Measurements from ENCODE around the gene PSG7. TPM values are rescaled to one million over a fixed set of nuclear protein-coding genes. Genes with fewer than 3 reads are reported as not detected.
"Not testable (repeated sequence)": the region's sequence is repeated elsewhere in the genome, so short reads cannot be mapped to it uniquely, and the experiment has no call there.

Gene PSG7
- total RNA-seq, result not detected in 2 replicates
- total RNA-seq (2013), result not detected
- polyA plus RNA-seq, result not detected in 2 replicates
- polyA minus RNA-seq, result not detected in 2 replicates

DNA sequence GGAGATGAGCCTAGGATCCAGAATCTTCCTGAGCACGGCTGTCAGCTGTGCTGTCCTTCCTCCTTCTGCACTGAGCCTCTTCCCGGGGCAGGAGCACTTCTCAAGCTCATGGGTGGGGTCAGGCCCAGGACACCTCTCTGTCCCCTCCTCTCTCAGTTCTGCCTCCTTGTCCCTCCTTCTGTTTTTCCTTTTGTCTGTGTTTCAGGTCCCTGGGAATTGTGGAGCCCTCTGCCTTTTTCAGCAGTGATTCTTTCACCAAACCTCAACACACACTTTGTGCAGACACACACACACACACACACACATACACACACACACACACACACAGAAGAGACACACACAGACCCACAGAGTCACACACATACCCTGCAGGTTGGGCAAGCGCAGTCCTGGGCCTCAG, at the start of gene PSG7:
PSG7 (minus strand) TSS at position 101 of the 400 bp plus-strand sequence. CDS start 131 bp downstream, outside the sequence.
- H3K4me1 Mint-ChIP-seq; H2AFZ ChIP-seq (ENCODE audit: insufficient read depth, low read depth, low read length, poor library complexity, severe bottlenecking); H3K4me2 ChIP-seq (replicated peaks; ENCODE audit: low read depth, low read length, poor library complexity, severe bottlenecking); H3K27me3 ChIP-seq (replicated peaks in 1 of 4; ENCODE audit: control extremely low read depth in 1 of 4, control insufficient read depth in 3 of 4, insufficient read depth in 4 of 4, low read length in 3 of 4); H3K27me3 Mint-ChIP-seq; H3K36me3 ChIP-seq (replicated peaks in 1 of 2; ENCODE audit: control extremely low read depth in 1 of 2, control insufficient read depth in 1 of 2, extremely low read depth in 1 of 2, insufficient read depth in 2 of 2, low read length in 1 of 2); H3K27ac Mint-ChIP-seq; DNase-seq; H3K9me3 Mint-ChIP-seq (ENCODE audit: insufficient read depth); POLR2A ChIA-PET; H4K20me1 ChIP-seq (ENCODE audit: control insufficient read depth, insufficient read depth, low read length, poor library complexity, severe bottlenecking); H3K4me3 Mint-ChIP-seq; H3K79me2 ChIP-seq (ENCODE audit: control insufficient read depth, insufficient read depth, low read length); H3K4me3 ChIP-seq (ENCODE audit: control extremely low read depth in 1 of 5, extremely low read depth in 1 of 5, insufficient read depth in 1 of 5, low read depth in 2 of 5, low read length in 4 of 5); H3K27ac ChIP-seq (ENCODE audit: low read length in 2 of 2); H3K9me3 ChIP-seq (ENCODE audit: control extremely low read depth in 1 of 3, control insufficient read depth in 2 of 3, insufficient read depth in 1 of 3, low read length in 2 of 3); CTCF ChIA-PET; H3K4me1 ChIP-seq (ENCODE audit: control insufficient read depth in 2 of 2, insufficient read depth in 2 of 2, low read length in 2 of 2); intact Hi-C loops (cut with micrococcal nuclease); H3K9ac ChIP-seq (ENCODE audit: low read length); ATAC-seq (ENCODE audit: low read depth): not testable (repeated sequence)
- 71% methylated on average over 2 of the region's 3 CpGs for WGBS (ENCODE audit: insufficient coverage)

DNA sequence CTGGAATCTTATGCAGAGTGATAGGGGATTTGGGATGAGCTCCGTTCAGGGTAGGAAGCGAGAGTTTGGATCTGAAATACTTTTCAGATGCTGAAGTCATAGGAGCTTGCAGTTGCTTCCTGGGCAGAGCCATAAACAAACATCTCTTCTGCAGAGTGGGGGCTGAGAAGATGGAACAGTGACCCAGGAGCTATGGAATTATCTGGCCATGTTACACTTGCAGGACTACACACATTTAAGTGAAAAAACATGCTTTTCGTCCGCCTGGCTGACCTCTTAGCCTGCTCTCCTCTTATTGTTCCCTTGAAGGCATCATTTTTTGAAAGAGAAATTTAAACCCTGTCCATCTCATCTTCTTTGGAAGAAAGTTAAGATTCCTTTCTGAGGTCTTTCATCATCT, 48.6 kb upstream of the PSG7 start:
- Mint-ChIP-seq H3K4me3 (no peak overlapping the region), H3K27ac (no peak overlapping the region), H3K9me3 (ENCODE audit: insufficient read depth) (peaks cover under 1% of the 10 kb centered on the region), H3K4me1 (no peaks in the 10 kb centered on the region), H3K27me3 (peaks cover 13% of the 10 kb centered on the region)
- Histone ChIP-seq H4K20me1 (ENCODE audit: control insufficient read depth, insufficient read depth, low read length, poor library complexity, severe bottlenecking) (no peaks in the 10 kb centered on the region), H3K4me2 (replicated peaks; ENCODE audit: low read depth, low read length, poor library complexity, severe bottlenecking) (no peak overlapping the region), H3K36me3 (replicated peaks in 1 of 2; ENCODE audit: control extremely low read depth in 1 of 2, control insufficient read depth in 1 of 2, extremely low read depth in 1 of 2, insufficient read depth in 2 of 2, low read length in 1 of 2) (no peaks in the 10 kb centered on the region), H3K4me3 (ENCODE audit: control extremely low read depth in 1 of 5, extremely low read depth in 1 of 5, insufficient read depth in 1 of 5, low read depth in 2 of 5, low read length in 4 of 5) (no peak overlapping the region), H3K4me1 (ENCODE audit: control insufficient read depth in 2 of 2, insufficient read depth in 2 of 2, low read length in 2 of 2) (no peaks in the 10 kb centered on the region), H3K9ac (ENCODE audit: low read length) (no peak overlapping the region), H3K27ac (ENCODE audit: low read length in 2 of 2) (no peak overlapping the region), H3K27me3 (replicated peaks in 1 of 4; ENCODE audit: control extremely low read depth in 1 of 4, control insufficient read depth in 3 of 4, insufficient read depth in 4 of 4, low read length in 3 of 4) (no peaks in the 10 kb centered on the region), H3K79me2 (ENCODE audit: control insufficient read depth, insufficient read depth, low read length) (no peaks in the 10 kb centered on the region), H3K9me3 (ENCODE audit: control extremely low read depth in 1 of 3, control insufficient read depth in 2 of 3, insufficient read depth in 1 of 3, low read length in 2 of 3) (no peaks in the 10 kb centered on the region), H2AFZ (ENCODE audit: insufficient read depth, low read depth, low read length, poor library complexity, severe bottlenecking) (no peak overlapping the region)
- TF ChIP-seq, protein P1, sequence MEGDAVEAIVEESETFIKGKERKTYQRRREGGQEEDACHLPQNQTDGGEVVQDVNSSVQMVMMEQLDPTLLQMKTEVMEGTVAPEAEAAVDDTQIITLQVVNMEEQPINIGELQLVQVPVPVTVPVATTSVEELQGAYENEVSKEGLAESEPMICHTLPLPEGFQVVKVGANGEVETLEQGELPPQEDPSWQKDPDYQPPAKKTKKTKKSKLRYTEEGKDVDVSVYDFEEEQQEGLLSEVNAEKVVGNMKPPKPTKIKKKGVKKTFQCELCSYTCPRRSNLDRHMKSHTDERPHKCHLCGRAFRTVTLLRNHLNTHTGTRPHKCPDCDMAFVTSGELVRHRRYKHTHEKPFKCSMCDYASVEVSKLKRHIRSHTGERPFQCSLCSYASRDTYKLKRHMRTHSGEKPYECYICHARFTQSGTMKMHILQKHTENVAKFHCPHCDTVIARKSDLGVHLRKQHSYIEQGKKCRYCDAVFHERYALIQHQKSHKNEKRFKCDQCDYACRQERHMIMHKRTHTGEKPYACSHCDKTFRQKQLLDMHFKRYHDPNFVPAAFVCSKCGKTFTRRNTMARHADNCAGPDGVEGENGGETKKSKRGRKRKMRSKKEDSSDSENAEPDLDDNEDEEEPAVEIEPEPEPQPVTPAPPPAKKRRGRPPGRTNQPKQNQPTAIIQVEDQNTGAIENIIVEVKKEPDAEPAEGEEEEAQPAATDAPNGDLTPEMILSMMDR (IDR thresholded peaks at IDR 0.05), result no peak
- no peak for TF ChIP-seq EZH2 (IDR thresholded peaks at IDR 0.05; ENCODE audit: borderline replicate concordance, insufficient read depth, low read depth, low read length, poor library complexity, severe bottlenecking)
- intact Hi-C loops (cut with micrococcal nuclease), result loop anchor here (10.0 kb wide), 1 partner anchor 171 kb away; no protein-coding TSS in a partner anchor
- ATAC-seq (ENCODE audit: low read depth), result no peak
- DNase-seq, result no peak
- ChIA-PET POLR2A (no interaction called here), CTCF (no interaction called here)
- WGBS (ENCODE audit: insufficient coverage), result 79% methylated on average over 4 of the region's 4 CpGs

DNA sequence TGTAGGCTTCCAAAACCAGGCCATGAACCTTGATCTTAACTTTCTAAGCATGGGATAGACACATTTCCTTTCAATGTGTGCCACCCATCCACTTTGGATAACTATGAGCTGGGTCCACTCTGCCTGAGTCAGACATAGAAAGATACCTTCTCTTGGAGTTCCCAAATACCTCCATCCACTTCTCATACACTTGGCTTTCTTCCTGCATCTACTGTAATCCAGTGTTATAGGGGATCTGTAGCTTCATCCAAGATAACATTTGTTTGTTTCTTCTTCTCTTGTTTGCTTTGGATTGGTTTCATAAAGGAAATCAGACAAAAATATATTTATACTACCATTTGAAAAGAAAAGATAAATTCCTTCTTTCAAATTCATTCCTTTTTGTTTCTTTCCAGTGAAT, 45.1 kb upstream of the PSG7 start:
- intact Hi-C loops (cut with micrococcal nuclease), result loop anchor here (10.0 kb wide), 1 partner anchor 167 kb away; no protein-coding TSS in a partner anchor
- H3K27me3 Mint-ChIP-seq, result peaks cover 13% of the 10 kb centered on the region
- H3K9me3 Mint-ChIP-seq (ENCODE audit: insufficient read depth); H3K27ac Mint-ChIP-seq; H3K36me3 ChIP-seq (replicated peaks in 1 of 2; ENCODE audit: control extremely low read depth in 1 of 2, control insufficient read depth in 1 of 2, extremely low read depth in 1 of 2, insufficient read depth in 2 of 2, low read length in 1 of 2); H3K4me3 ChIP-seq (ENCODE audit: control extremely low read depth in 1 of 5, extremely low read depth in 1 of 5, insufficient read depth in 1 of 5, low read depth in 2 of 5, low read length in 4 of 5); H4K20me1 ChIP-seq (ENCODE audit: control insufficient read depth, insufficient read depth, low read length, poor library complexity, severe bottlenecking); CTCF ChIA-PET; H3K4me1 ChIP-seq (ENCODE audit: control insufficient read depth in 2 of 2, insufficient read depth in 2 of 2, low read length in 2 of 2); POLR2A ChIA-PET; DNase-seq; H3K4me1 Mint-ChIP-seq; H3K4me2 ChIP-seq (replicated peaks; ENCODE audit: low read depth, low read length, poor library complexity, severe bottlenecking); H3K79me2 ChIP-seq (ENCODE audit: control insufficient read depth, insufficient read depth, low read length); H2AFZ ChIP-seq (ENCODE audit: insufficient read depth, low read depth, low read length, poor library complexity, severe bottlenecking); H3K9me3 ChIP-seq (ENCODE audit: control extremely low read depth in 1 of 3, control insufficient read depth in 2 of 3, insufficient read depth in 1 of 3, low read length in 2 of 3); ATAC-seq (ENCODE audit: low read depth); H3K4me3 Mint-ChIP-seq; H3K27me3 ChIP-seq (replicated peaks in 1 of 4; ENCODE audit: control extremely low read depth in 1 of 4, control insufficient read depth in 3 of 4, insufficient read depth in 4 of 4, low read length in 3 of 4); H3K27ac ChIP-seq (ENCODE audit: low read length in 2 of 2); H3K9ac ChIP-seq (ENCODE audit: low read length): not testable (repeated sequence)
